H1 (cell line): ENCODE results near the gene THAP4. TPM values are rescaled to one million over a fixed set of nuclear protein-coding genes. Genes with fewer than 3 reads are reported as not detected.
A peak's percentile ranks its signal among the peaks of the same experiment; 100 is the strongest.

Experiments used
- CTCF ChIA-PET: fragments of 300-600 bp; sonication (Branson Sonifier 250); formaldehyde crosslinking; loops from one replicate; lab custom pipeline; 2021; ENCODE audit not compliant: partially characterized antibody; lab: Charles Lee
- POLR2A ChIA-PET: fragments of 300-600 bp; sonication (Branson Sonifier 250); formaldehyde crosslinking; loops from one replicate; lab custom pipeline; 2021; ENCODE audit warnings: inconsistent platforms; ENCODE audit not compliant: partially characterized antibody; lab: Charles Lee
- DNase-seq, 2 experiments: peaks; one replicate each; pipeline versions ENCODE4 v3.0.0 to v3.0.0-alpha.2; 2010 to 2022; ENCODE audit warnings: low spot score in 2 of 2, low read depth in 1 of 2, mixed read lengths in 1 of 2
- FAIRE-seq: peaks from 2 replicates; lab custom pipeline; 2011; peaks lifted over from hg19 to GRCh38; lab: Jason Lieb, UNC
- H2AFZ ChIP-seq: 2 replicates; pipeline ENCODE4 v1.8.1; 2012; ENCODE audit warnings: low read length, inconsistent platforms
- H2AK5ac ChIP-seq: 2 replicates; pipeline ENCODE4 v1.6.1; 2013; ENCODE audit warnings: low read depth, low read length
- H2BK120ac ChIP-seq: replicated peaks from 2 replicates; pipeline ENCODE3; 2013; ENCODE audit warnings: low read depth, low read length, inconsistent platforms
- H2BK12ac ChIP-seq: 2 replicates; pipeline ENCODE4 v1.6.1; 2013; ENCODE audit warnings: low read depth, low read length
- H2BK15ac ChIP-seq: 2 replicates; pipeline ENCODE4 v1.6.1; 2013; ENCODE audit warnings: low read length
- H2BK20ac ChIP-seq: 2 replicates; pipeline ENCODE4 v1.6.1; 2013; ENCODE audit warnings: low read length
- H2BK5ac ChIP-seq: 2 replicates; pipeline ENCODE4 v1.6.1; 2013; ENCODE audit warnings: low read depth, low read length
- H3K14ac ChIP-seq: 2 replicates; pipeline ENCODE4 v1.6.1; 2013; ENCODE audit warnings: inconsistent platforms; ENCODE audit not compliant: insufficient read length
- H3K18ac ChIP-seq: 2 replicates; pipeline ENCODE4 v1.6.1; 2013; ENCODE audit warnings: low read length; ENCODE audit errors: extremely low read depth
- H3K23ac ChIP-seq: 2 replicates; pipeline ENCODE4 v1.6.1; 2013; ENCODE audit warnings: inconsistent platforms; ENCODE audit not compliant: insufficient read length
- H3K23me2 ChIP-seq: 2 replicates; pipeline ENCODE4 v1.6.1; 2013; ENCODE audit warnings: low read depth, low read length
- H3K27ac ChIP-seq: 2 replicates; pipeline ENCODE4 v1.6.1; 2011; ENCODE audit warnings: low read depth, low read length, inconsistent platforms
- H3K27me3 ChIP-seq, 4 experiments: replicated peaks in 1 of 4; 1 replicate in 1 of 4; 2 replicates in 3 of 4; pipeline versions ENCODE4 v1.6.1 to v1.8.1; 2011 to 2013; ENCODE audit warnings: low read length in 3 of 4, mild to moderate bottlenecking in 3 of 4, inconsistent platforms in 2 of 4, mixed read lengths in 2 of 4, moderate library complexity in 1 of 4; ENCODE audit not compliant: control insufficient read depth in 3 of 4, insufficient read depth in 3 of 4; ENCODE audit errors: extremely low read depth in 1 of 4
- H3K36me3 ChIP-seq, 4 experiments: 2 replicates each; pipeline versions ENCODE4 v1.6.1 to v1.8.1; 2011 to 2013; ENCODE audit warnings: mild to moderate bottlenecking in 4 of 4, low read length in 3 of 4, moderate library complexity in 2 of 4, control low read depth in 1 of 4, inconsistent platforms in 1 of 4; ENCODE audit not compliant: insufficient read depth in 4 of 4, control insufficient read depth in 2 of 4
- H3K4ac ChIP-seq: replicated peaks from 2 replicates; pipeline ENCODE3; 2013; ENCODE audit warnings: low read length, low read depth, mixed read lengths, inconsistent platforms; ENCODE audit not compliant: insufficient read length
- H3K4me1 ChIP-seq, 4 experiments: replicated peaks in 1 of 4; 1 replicate in 1 of 4; 2 replicates in 3 of 4; pipeline versions ENCODE4 v1.6.1 to v1.8.1; 2011 to 2013; ENCODE audit warnings: low read length in 3 of 4, inconsistent platforms in 2 of 4, mixed read lengths in 1 of 4; ENCODE audit not compliant: insufficient read depth in 4 of 4, control insufficient read depth in 3 of 4
- H3K4me2 ChIP-seq, 2 experiments: 2 replicates each; pipeline versions ENCODE4 v1.6.1 to v1.8.1; 2011 to 2013; ENCODE audit warnings: low read depth in 2 of 2, low read length in 2 of 2, control low read depth in 1 of 2, inconsistent platforms in 1 of 2, mild to moderate bottlenecking in 1 of 2; ENCODE audit not compliant: insufficient read depth in 1 of 2
- H3K4me3 ChIP-seq, 4 experiments: fragments of 200-600, 300-600 bp in 1 of 4; sonication (generic), shearing (Covaris generic), sonication (Bioruptor Twin) in 1 of 4; 2 replicates each; pipeline versions ENCODE4 v1.5.1 to v1.8.1; 2011 to 2016; ENCODE audit warnings: low read length in 4 of 4, low read depth in 3 of 4, control low read depth in 2 of 4, inconsistent platforms in 2 of 4, mild to moderate bottlenecking in 2 of 4, mixed read lengths in 1 of 4, moderate library complexity in 1 of 4; ENCODE audit not compliant: insufficient read depth in 2 of 4; ENCODE audit errors: extremely low read depth in 1 of 4
- H3K56ac ChIP-seq: replicated peaks from 2 replicates; pipeline ENCODE3; 2013; ENCODE audit warnings: low read depth, mild to moderate bottlenecking, mixed read lengths, low read length, inconsistent platforms; ENCODE audit not compliant: insufficient read length
- H3K79me1 ChIP-seq: 2 replicates; pipeline ENCODE4 v1.6.1; 2013; ENCODE audit warnings: low read depth, low read length, control low read depth
- H3K79me2 ChIP-seq, 2 experiments: 2 replicates each; pipeline versions ENCODE4 v1.6.1 to v1.8.1; 2012 to 2013; ENCODE audit warnings: low read length in 2 of 2, mild to moderate bottlenecking in 2 of 2, inconsistent platforms in 1 of 2; ENCODE audit not compliant: insufficient read depth in 2 of 2, control insufficient read depth in 1 of 2
- H3K9ac ChIP-seq, 4 experiments: replicated peaks in 1 of 4; 1 replicate in 1 of 4; 2 replicates in 3 of 4; pipeline versions ENCODE4 v1.6.1 to v1.8.1; 2011 to 2013; ENCODE audit warnings: low read depth in 3 of 4, low read length in 3 of 4, control low read depth in 2 of 4, mild to moderate bottlenecking in 2 of 4, moderate library complexity in 2 of 4, inconsistent platforms in 1 of 4; ENCODE audit errors: extremely low read depth in 1 of 4
- H3K9me3 ChIP-seq, 2 experiments: 2 replicates each; pipeline versions ENCODE4 v1.6.1 to v1.8.1; 2012 to 2013; ENCODE audit warnings: mild to moderate bottlenecking in 2 of 2, moderate library complexity in 2 of 2, control low read depth in 1 of 2, inconsistent platforms in 1 of 2, low read depth in 1 of 2, low read length in 1 of 2, mixed read lengths in 1 of 2; ENCODE audit not compliant: insufficient read depth in 2 of 2
- H4K20me1 ChIP-seq, 2 experiments: replicated peaks in 1 of 2; 2 replicates each; pipeline versions ENCODE3 to v1.8.1; 2011 to 2013; ENCODE audit warnings: inconsistent platforms in 2 of 2, low read length in 2 of 2, mild to moderate bottlenecking in 1 of 2; ENCODE audit not compliant: insufficient read depth in 2 of 2, control insufficient read depth in 1 of 2
- H4K5ac ChIP-seq: 2 replicates; pipeline ENCODE4 v1.6.1; 2013; ENCODE audit warnings: low read length, low read depth, mixed read lengths, inconsistent platforms; ENCODE audit not compliant: insufficient read length
- H4K8ac ChIP-seq: 2 replicates; pipeline ENCODE4 v1.8.0; 2013; ENCODE audit warnings: mild to moderate bottlenecking, moderate library complexity, low read length, inconsistent platforms; ENCODE audit not compliant: insufficient read depth; ENCODE audit errors: extremely low read depth
- H4K91ac ChIP-seq: replicated peaks from 2 replicates; pipeline ENCODE3; 2013; ENCODE audit warnings: low read length, mixed read lengths, inconsistent platforms; ENCODE audit not compliant: insufficient read length
- ATF3 ChIP-seq: IDR thresholded peaks from 2 replicates; pipeline ENCODE4 v1.6.1; 2011; ENCODE audit warnings: low read depth, mild to moderate bottlenecking, low read length; ENCODE audit not compliant: insufficient read depth
- CHD1 ChIP-seq: IDR thresholded peaks from 2 replicates; pipeline ENCODE4 v1.6.1; 2012; ENCODE audit warnings: low read depth, low read length, improper control_type of control experiment
- CTBP2 ChIP-seq: IDR thresholded peaks from 2 replicates; pipeline ENCODE4 v1.7.0; 2011; ENCODE audit warnings: borderline replicate concordance, mild to moderate bottlenecking, moderate library complexity, mixed read lengths, low read length; ENCODE audit not compliant: insufficient read depth, insufficient read length
- E2F6 ChIP-seq: IDR thresholded peaks from 2 replicates; pipeline ENCODE4 v1.6.1; 2012; ENCODE audit warnings: inconsistent platforms
- GABPA ChIP-seq: IDR thresholded peaks from 2 replicates; pipeline ENCODE4 v1.6.1; 2011; ENCODE audit warnings: mild to moderate bottlenecking, low read length, moderate library complexity, borderline replicate concordance; ENCODE audit not compliant: insufficient read depth
- GTF2F1 ChIP-seq: IDR thresholded peaks from 2 replicates; pipeline ENCODE4 v1.6.1; 2012; ENCODE audit warnings: low read depth, low read length, improper control_type of control experiment, borderline replicate concordance
- KDM4A ChIP-seq: IDR thresholded peaks from one replicate; pipeline ENCODE4 v1.7.1; 2012; ENCODE audit warnings: low read depth, mild to moderate bottlenecking, moderate library complexity, low read length, inconsistent platforms; ENCODE audit not compliant: severe bottlenecking
- MAX ChIP-seq: IDR thresholded peaks from 2 replicates; pipeline ENCODE4 v1.6.1; 2012; ENCODE audit warnings: inconsistent platforms
- POLR2A ChIP-seq, 2 experiments: IDR thresholded peaks; 1 replicate in 1 of 2; 2 replicates in 1 of 2; pipeline ENCODE4 v1.6.1; 2011; ENCODE audit warnings: low read depth in 2 of 2, low read length in 2 of 2, mild to moderate bottlenecking in 2 of 2; ENCODE audit errors: control extremely low read depth in 1 of 2
- RFX5 ChIP-seq: IDR thresholded peaks from 2 replicates; pipeline ENCODE4 v1.6.1; 2011; ENCODE audit warnings: low read depth, low read length, improper control_type of control experiment, borderline replicate concordance
- RXRA ChIP-seq: IDR thresholded peaks from 2 replicates; pipeline ENCODE4 v1.6.1; 2011; ENCODE audit warnings: low read depth, mild to moderate bottlenecking, low read length, moderate library complexity; ENCODE audit not compliant: insufficient read depth
- SIRT6 ChIP-seq: IDR thresholded peaks from one replicate; pipeline ENCODE4 v1.7.1; 2012; ENCODE audit warnings: low read length, inconsistent platforms
- SRF ChIP-seq: IDR thresholded peaks from 2 replicates; pipeline ENCODE4 v1.6.1; 2011; ENCODE audit warnings: mild to moderate bottlenecking, low read depth, low read length, moderate library complexity
- WGBS, 2 experiments: shearing (Covaris generic) in 1 of 2; methylation state at CpG; one replicate each; pipeline versions ENCODE4 v1.1.6 to v1.1.7; 2013 to 2015; ENCODE audit warnings: low lambda C conversion rate in 2 of 2, mixed read lengths in 2 of 2, inconsistent platforms in 1 of 2, low coverage in 1 of 2, missing lambda C conversion rate in 1 of 2; ENCODE audit not compliant: insufficient replicate concordance in 2 of 2, insufficient coverage in 1 of 2, insufficient read length in 1 of 2; ENCODE audit errors: extremely low coverage in 1 of 2, missing lambda C conversion rate in 1 of 2; 5-methylcytosine and 5-hydroxymethylcytosine counted together
- polyA plus RNA-seq, 7 experiments: library from polyadenylated mRNA; depleted of rRNA in 3 of 7; stranded (reverse) in 5 of 7; unstranded in 2 of 7; fragments of >200 nt in 5 of 7; fragments of 200-250 nt in 2 of 7; gene quantifications; 1 replicate in 5 of 7; 2 replicates in 1 of 7; 4 replicates in 1 of 7; pipeline versions ENCODE4 v1.2.1 to v1.2.3, GENCODE V29; 2011 to 2013; ENCODE audit warnings: missing spikeins in 2 of 7, mixed read lengths in 2 of 7
- total RNA-seq: library from RNA; stranded (reverse); fragmentation: NEBNext Ultra II Directional; extraction: Animal tissue kit (Norgen Biotek cat#: 25700); gene quantifications from 2 replicates; pipeline ENCODE4 v1.2.1, GENCODE V29; 2021

The THAP4 gene
- total and polyA plus RNA-seq, 2 of the 8 experiments (the other 6 are each of a cell fraction or from before 2014, with no cell fraction given), result 78.9 to 83.6 TPM

DNA sequence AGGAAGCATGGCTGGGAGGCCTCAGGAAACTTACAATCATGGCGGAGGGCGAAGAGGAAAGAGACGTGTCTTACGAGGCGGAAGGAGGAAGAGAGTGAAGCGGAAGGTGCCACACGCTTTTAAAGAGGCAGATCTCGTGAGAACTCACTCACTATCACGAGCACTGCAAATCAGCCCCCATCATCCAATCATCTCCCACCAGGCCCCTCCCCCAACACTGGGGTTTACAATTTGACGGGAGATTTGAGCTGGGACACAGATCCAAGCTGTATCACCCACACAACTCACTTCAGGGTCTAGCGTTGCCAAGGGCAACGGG is 83.5 kb downstream of the THAP4 start:
- H3K4me3 ChIP-seq, result no peak overlapping the region
- no peaks in the 10 kb centered on the region; a peak in 2 of 7 replicates for H3K4me1 ChIP-seq
- WGBS, 2 experiments, result 90% methylated on average over 12 of the region's 12 CpGs; no CpG with 5 or more reads in 1 of the 2 experiments
- no peak overlapping the region for H4K91ac ChIP-seq
- H4K8ac ChIP-seq, result no peak overlapping the region
- peak overlapping the region; percentile 44; the same call in 1 of the 2 replicates for H2BK5ac ChIP-seq
- H3K14ac ChIP-seq, result no peak overlapping the region
- H3K23ac ChIP-seq, result no peak overlapping the region
- no peak overlapping the region for H2AK5ac ChIP-seq
- no peak overlapping the region for H2AFZ ChIP-seq
- no peak overlapping the region for H3K27ac ChIP-seq
- no peak overlapping the region for H3K18ac ChIP-seq
- H2BK15ac ChIP-seq, result no peak overlapping the region
- FAIRE-seq, result no peak
- no peak overlapping the region for H3K4ac ChIP-seq
- no peak overlapping the region for H2BK20ac ChIP-seq
- H2BK120ac ChIP-seq, result no peak overlapping the region
- H2BK12ac ChIP-seq, result no peak overlapping the region
- no peak overlapping the region for H3K9ac ChIP-seq
- peaks cover 0 to 2% (median 0%) of the 10 kb centered on the region in 4 experiments; a peak in 2 of 7 replicates for H3K27me3 ChIP-seq
- ChIA-PET POLR2A (no interaction called here), CTCF (interaction anchor here (1.0 kb wide), 1 partner anchor 10 kb away, joined by 3 read pairs; no protein-coding TSS in a partner anchor)
- H3K36me3 ChIP-seq, result no peaks in the 10 kb centered on the region
- no peak overlapping the region for H4K5ac ChIP-seq
- no peaks in the 10 kb centered on the region; the same call in 1 of the 2 replicates for H3K23me2 ChIP-seq
- H3K79me2 ChIP-seq, result no peaks in the 10 kb centered on the region
- no peak overlapping the region for H3K4me2 ChIP-seq
- H3K79me1 ChIP-seq, result no peaks in the 10 kb centered on the region
- H3K56ac ChIP-seq, result no peak overlapping the region
- no peak for DNase-seq
- 0 out of 4 replicates have a peak, but pooled peaks cover 0 to 4% of the 10 kb centered on the region in 2 experiments for H3K9me3 ChIP-seq
- H4K20me1 ChIP-seq, result no peaks in the 10 kb centered on the region
- TF ChIP-seq GTF2F1 (no peak), GABPA (no peak), ATF3 (no peak), SRF (no peak), CHD1 (no peak), POLR2A (IDR thresholded peaks at IDR 0.05; ENCODE audit: control extremely low read depth in 1 of 2, low read depth in 2 of 2, low read length in 2 of 2) (no peak), RFX5 (no peak), MAX (no peak), CTBP2 (no peak), E2F6 (no peak), SIRT6 (no peak), KDM4A (no peak), RXRA (no peak)
